Upper lobe of left lung (tissue), 4 donors: Measurements from ENCODE around the gene UBE2K.
"Not testable (repeated sequence)": the region's sequence is repeated elsewhere in the genome, so short reads cannot be mapped to it uniquely, and the experiment has no call there.

ENCODE experiments used
- CTCF ChIP-seq, 6 experiments: fragments of 450-650 bp in 4 of 6; fragments of 200-600 bp in 2 of 6; sonication (generic) in 2 of 6; IDR thresholded peaks; one replicate each; pipeline ENCODE4 v1.5.1; 2016 to 2019; ENCODE audit warnings: antibody characterized with exemption in 6 of 6
- EP300 ChIP-seq, 4 donors: sonication (generic); formaldehyde crosslinking; IDR thresholded peaks; one replicate each; pipeline ENCODE4 v1.5.1; 2017; ENCODE audit warnings: antibody characterized with exemption in 4 of 4, control low read depth in 2 of 4
- POLR2A ChIP-seq, 4 donors: fragments of 450-650 bp; IDR thresholded peaks; one replicate each; pipeline ENCODE4 v1.5.1; 2016 to 2017; ENCODE audit warnings: antibody characterized with exemption in 4 of 4, mild to moderate bottlenecking in 2 of 4
- POLR2AphosphoS5 ChIP-seq, 2 donors: sonication (generic); formaldehyde crosslinking; IDR thresholded peaks; one replicate each; pipeline ENCODE4 v1.5.1; 2017; ENCODE audit warnings: antibody characterized with exemption in 2 of 2

GRCh38 chr4:39651586-39651985 is 46.4 kb upstream of the UBE2K start:
- TF ChIP-seq POLR2A, CTCF, EP300, POLR2AphosphoS5 (IDR thresholded peaks at IDR 0.05): not testable (repeated sequence)
